ENCODE data around the gene CD36. TPM values are rescaled to one million over a fixed set of nuclear protein-coding genes. Genes with fewer than 3 reads are reported as not detected.

CD36 gene
- total RNA-seq: not detected

- CTCF ChIA-PET: no interaction called here
- intact Hi-C loops (cut with micrococcal nuclease): no loop called here
- Mint-ChIP-seq H3K4me3 (no peak within 1 kb of the TSS), H3K4me1 (ENCODE audit: low read depth) (no peaks in the 10 kb centered on the region), H3K36me3 (no peaks in the 10 kb centered on the region), H3K9me3 (no peaks in the 10 kb centered on the region), H3K27ac (no peak within 1 kb of the TSS), H3K27me3 (no peaks in the 10 kb centered on the region)
- POLR2A ChIA-PET: no interaction called here
- DNase-seq: no peak
These were observed at the start of gene CD36 for GRCh38 chr7:80637911-80638765. Gene CD36, plus strand, starts transcription at chr7:80638642. Its CDS starts 8,099 bp downstream, at chr7:80646741.

- no peaks in the 10 kb centered on the region for H3K27me3 Mint-ChIP-seq
- CTCF ChIA-PET: interaction anchor here (0.6 kb wide), 1 partner anchor 456 kb away, joined by 3 read pairs; no protein-coding TSS in a partner anchor
These were observed 48.8 kb upstream of the CD36 start for GRCh38 chr7:80589631-80590030.

GRCh38 chr7:80591654-80592053, 46.8 kb upstream of the CD36 start:
- no peaks in the 10 kb centered on the region for H3K27me3 Mint-ChIP-seq
- intact Hi-C loops (cut with micrococcal nuclease): no loop called here
- H3K9me3 Mint-ChIP-seq: peaks cover 3% of the 10 kb centered on the region
- no peak overlapping the region for H3K4me3 Mint-ChIP-seq
- CTCF ChIA-PET: no interaction called here
- no peaks in the 10 kb centered on the region for H3K36me3 Mint-ChIP-seq
- H3K4me1 Mint-ChIP-seq (ENCODE audit: low read depth): no peaks in the 10 kb centered on the region
- DNase-seq: no peak
- POLR2A ChIA-PET: no interaction called here
- no peak overlapping the region for H3K27ac Mint-ChIP-seq

More at GRCh38 chr7:80589631-80590030, 48.8 kb upstream of the CD36 start:
- Mint-ChIP-seq H3K4me3 (no peak overlapping the region), H3K9me3 (peaks cover 3% of the 10 kb centered on the region), H3K36me3 (no peaks in the 10 kb centered on the region), H3K27ac (no peak overlapping the region), H3K4me1 (ENCODE audit: low read depth) (no peaks in the 10 kb centered on the region)
- intact Hi-C loops (cut with micrococcal nuclease): no loop called here
- DNase-seq: no peak
- POLR2A ChIA-PET: no interaction called here

- no peak overlapping the region for H3K4me3 Mint-ChIP-seq
- ChIA-PET CTCF (no interaction called here), POLR2A (no interaction called here)
- no peak for DNase-seq
- intact Hi-C loops (cut with micrococcal nuclease): no loop called here
- peaks cover 3% of the 10 kb centered on the region for H3K9me3 Mint-ChIP-seq
- no peaks in the 10 kb centered on the region for H3K27me3 Mint-ChIP-seq
- H3K36me3 Mint-ChIP-seq: no peaks in the 10 kb centered on the region
- H3K27ac Mint-ChIP-seq: no peak overlapping the region
- no peaks in the 10 kb centered on the region for H3K4me1 Mint-ChIP-seq (ENCODE audit: low read depth)
These were observed 44.4 kb upstream of the CD36 start for GRCh38 chr7:80593869-80594586.

GRCh38 chr7:80596933-80597517, 41.4 kb upstream of the CD36 start:
- Mint-ChIP-seq H3K4me1 (ENCODE audit: low read depth) (no peaks in the 10 kb centered on the region), H3K9me3 (peaks cover 3% of the 10 kb centered on the region), H3K4me3 (no peak overlapping the region), H3K27ac (no peak overlapping the region), H3K27me3 (no peaks in the 10 kb centered on the region), H3K36me3 (no peaks in the 10 kb centered on the region)
- DNase-seq: no peak
- intact Hi-C loops (cut with micrococcal nuclease): no loop called here
- ChIA-PET POLR2A (no interaction called here), CTCF (no interaction called here)

GRCh38 chr7:80597875-80598274, 40.6 kb upstream of the CD36 start:
- H3K27me3 Mint-ChIP-seq: no peaks in the 10 kb centered on the region
- no peaks in the 10 kb centered on the region for H3K36me3 Mint-ChIP-seq
- H3K9me3 Mint-ChIP-seq: peaks cover 3% of the 10 kb centered on the region
- H3K4me3 Mint-ChIP-seq: no peak overlapping the region
- no peak overlapping the region for H3K27ac Mint-ChIP-seq
- POLR2A ChIA-PET: no interaction called here
- DNase-seq: no peak
- no peaks in the 10 kb centered on the region for H3K4me1 Mint-ChIP-seq (ENCODE audit: low read depth)
- CTCF ChIA-PET: no interaction called here
- intact Hi-C loops (cut with micrococcal nuclease): no loop called here

GRCh38 chr7:80600046-80600445, 38.4 kb upstream of the CD36 start:
- no peaks in the 10 kb centered on the region for H3K4me1 Mint-ChIP-seq (ENCODE audit: low read depth)

GRCh38 chr7:80601999-80602398, 36.4 kb upstream of the CD36 start:
- Mint-ChIP-seq H3K4me1 (ENCODE audit: low read depth) (no peaks in the 10 kb centered on the region), H3K36me3 (no peaks in the 10 kb centered on the region), H3K9me3 (no peaks in the 10 kb centered on the region), H3K27me3 (no peaks in the 10 kb centered on the region), H3K4me3 (no peak overlapping the region), H3K27ac (no peak overlapping the region)
- DNase-seq: no peak
- CTCF ChIA-PET: no interaction called here
- intact Hi-C loops (cut with micrococcal nuclease): no loop called here
- POLR2A ChIA-PET: no interaction called here

More at GRCh38 chr7:80600046-80600445, 38.4 kb upstream of the CD36 start:
- no peaks in the 10 kb centered on the region for H3K27me3 Mint-ChIP-seq
- ChIA-PET CTCF (no interaction called here), POLR2A (no interaction called here)
- H3K36me3 Mint-ChIP-seq: no peaks in the 10 kb centered on the region
- no peaks in the 10 kb centered on the region for H3K9me3 Mint-ChIP-seq
- DNase-seq: no peak
- no peak overlapping the region for H3K4me3 Mint-ChIP-seq
- intact Hi-C loops (cut with micrococcal nuclease): no loop called here
- H3K27ac Mint-ChIP-seq: no peak overlapping the region

- no peak for DNase-seq
- Mint-ChIP-seq H3K36me3 (no peaks in the 10 kb centered on the region), H3K9me3 (no peaks in the 10 kb centered on the region), H3K27me3 (no peaks in the 10 kb centered on the region), H3K4me3 (no peak overlapping the region), H3K4me1 (ENCODE audit: low read depth) (no peaks in the 10 kb centered on the region), H3K27ac (no peak overlapping the region)
- intact Hi-C loops (cut with micrococcal nuclease): no loop called here
- ChIA-PET POLR2A (no interaction called here), CTCF (interaction anchor here (0.7 kb wide), 1 partner anchor 160 kb away, joined by 6 read pairs; no protein-coding TSS in a partner anchor)
These were observed 34.5 kb upstream of the CD36 start for GRCh38 chr7:80603940-80604339.

GRCh38 chr7:80604436-80604835, 34.0 kb upstream of the CD36 start:
- no peak for DNase-seq
- no peaks in the 10 kb centered on the region for H3K27me3 Mint-ChIP-seq
- H3K9me3 Mint-ChIP-seq: no peaks in the 10 kb centered on the region
- intact Hi-C loops (cut with micrococcal nuclease): no loop called here
- H3K4me3 Mint-ChIP-seq: no peak overlapping the region
- no peaks in the 10 kb centered on the region for H3K36me3 Mint-ChIP-seq
- H3K4me1 Mint-ChIP-seq (ENCODE audit: low read depth): no peaks in the 10 kb centered on the region
- ChIA-PET CTCF (interaction anchor here (0.7 kb wide), 1 partner anchor 160 kb away, joined by 6 read pairs; no protein-coding TSS in a partner anchor), POLR2A (no interaction called here)
- H3K27ac Mint-ChIP-seq: no peak overlapping the region

- Mint-ChIP-seq H3K4me1 (ENCODE audit: low read depth) (no peaks in the 10 kb centered on the region), H3K9me3 (no peaks in the 10 kb centered on the region), H3K4me3 (no peak overlapping the region), H3K27me3 (no peaks in the 10 kb centered on the region), H3K36me3 (no peaks in the 10 kb centered on the region), H3K27ac (no peak overlapping the region)
- CTCF ChIA-PET: no interaction called here
- intact Hi-C loops (cut with micrococcal nuclease): no loop called here
- DNase-seq: no peak
- POLR2A ChIA-PET: no interaction called here
These were observed 31.3 kb upstream of the CD36 start for GRCh38 chr7:80607136-80607535.

- ChIA-PET CTCF (no interaction called here), POLR2A (no interaction called here)
- intact Hi-C loops (cut with micrococcal nuclease): no loop called here
- no peaks in the 10 kb centered on the region for H3K4me1 Mint-ChIP-seq (ENCODE audit: low read depth)
- H3K27me3 Mint-ChIP-seq: no peaks in the 10 kb centered on the region
- H3K9me3 Mint-ChIP-seq: no peaks in the 10 kb centered on the region
- H3K36me3 Mint-ChIP-seq: no peaks in the 10 kb centered on the region
- H3K4me3 Mint-ChIP-seq: no peak overlapping the region
- H3K27ac Mint-ChIP-seq: no peak overlapping the region
- DNase-seq: no peak
These were observed 30.1 kb upstream of the CD36 start for GRCh38 chr7:80608336-80608735.

Measured in activated CD4-positive, alpha-beta memory T cell treated with anti-CD3 and anti-CD28 coated beads for 36 hours (primary cell).